ENCODE data around the gene OR2T35.
"Not testable (repeated sequence)": the region's sequence is repeated elsewhere in the genome, so short reads cannot be mapped to it uniquely, and the experiment has no call there.

Gene OR2T35

GRCh38 chr1:248645178-248645577 lies at the start of gene OR2T35:
Gene OR2T35 (minus strand): TSS chr1:248645278. CDS start chr1:248639258, 6,020 bp downstream.
- DNase-seq (ENCODE audit: low read depth), result not testable (repeated sequence)

GRCh38 chr1:248691567-248692155 lies 46.6 kb upstream of the OR2T35 start:
- no peak overlapping the region for H3K4me3 ChIP-seq (ENCODE audit: low read depth, low read length)
- DNase-seq (ENCODE audit: low read depth), result no peak
- TF ChIP-seq CTCF (IDR thresholded peaks at IDR 0.05; ENCODE audit: control insufficient read depth, extremely low read depth, insufficient read depth), result no peak

More at GRCh38 chr1:248645178-248645577, at the start of gene OR2T35:
- not testable (repeated sequence) for H3K4me3 ChIP-seq (ENCODE audit: low read depth, low read length)

- no peak for TF ChIP-seq CTCF (IDR thresholded peaks at IDR 0.05; ENCODE audit: control insufficient read depth, extremely low read depth, insufficient read depth)
- no peak for DNase-seq (ENCODE audit: low read depth)
- no peak overlapping the region for H3K4me3 ChIP-seq (ENCODE audit: low read depth, low read length)
Observed at GRCh38 chr1:248688527-248689298, 43.6 kb upstream of the OR2T35 start.

GRCh38 chr1:248686815-248687214 lies 41.7 kb upstream of the OR2T35 start:
- H3K4me3 ChIP-seq (ENCODE audit: low read depth, low read length), result no peak overlapping the region
- DNase-seq (ENCODE audit: low read depth), result peak; percentile 31
- TF ChIP-seq CTCF (IDR thresholded peaks at IDR 0.05; ENCODE audit: control insufficient read depth, extremely low read depth, insufficient read depth), result peak; percentile 74

GRCh38 chr1:248681651-248682050 lies 36.6 kb upstream of the OR2T35 start:
- H3K4me3 ChIP-seq (ENCODE audit: low read depth, low read length), result no peak overlapping the region
- no peak for DNase-seq (ENCODE audit: low read depth)
- no peak for TF ChIP-seq CTCF (IDR thresholded peaks at IDR 0.05; ENCODE audit: control insufficient read depth, extremely low read depth, insufficient read depth)

GRCh38 chr1:248670003-248670402 lies 24.9 kb upstream of the OR2T35 start:
- no peak for DNase-seq (ENCODE audit: low read depth)
- no peak for TF ChIP-seq CTCF (IDR thresholded peaks at IDR 0.05; ENCODE audit: control insufficient read depth, extremely low read depth, insufficient read depth)
- no peak overlapping the region for H3K4me3 ChIP-seq (ENCODE audit: low read depth, low read length)

- DNase-seq (ENCODE audit: low read depth); H3K4me3 ChIP-seq (ENCODE audit: low read depth, low read length): not testable (repeated sequence)
Observed at GRCh38 chr1:248663453-248664328, 18.6 kb upstream of the OR2T35 start.

- H3K4me3 ChIP-seq (ENCODE audit: low read depth, low read length); DNase-seq (ENCODE audit: low read depth): not testable (repeated sequence)
Observed at GRCh38 chr1:248656797-248657196, 11.7 kb upstream of the OR2T35 start.

- H3K4me3 ChIP-seq (ENCODE audit: low read depth, low read length); DNase-seq (ENCODE audit: low read depth): not testable (repeated sequence)
Observed at GRCh38 chr1:248655354-248655753, 10.3 kb upstream of the OR2T35 start, which contains the start of gene OR2T27. Gene OR2T27 (minus strand): TSS chr1:248655528. CDS start chr1:248650884, 4,644 bp downstream.

- not testable (repeated sequence) for H3K4me3 ChIP-seq (ENCODE audit: low read depth, low read length); DNase-seq (ENCODE audit: low read depth)
Observed at GRCh38 chr1:248648770-248649536, 3.9 kb upstream of the OR2T35 start.

- not testable (repeated sequence) for H3K4me3 ChIP-seq (ENCODE audit: low read depth, low read length); DNase-seq (ENCODE audit: low read depth)
Observed at GRCh38 chr1:248642971-248643651, 2.0 kb downstream of the OR2T35 start.

Data from LNCaP clone FGC (cell line).